IMR-90 (cell line): ENCODE results near the gene GPSM3. TPM values are rescaled to one million over a fixed set of nuclear protein-coding genes. Genes with fewer than 3 reads are reported as not detected.

Experiments
- ATAC-seq: fragments of 200-7000 bp; cut with Tn5 transposase; 2 replicates; pipeline ENCODE4 v1.9.1; 2020; ENCODE audit warnings: low read depth, mild to moderate bottlenecking, moderate library complexity
- BruUV-seq: library from RNA; stranded (reverse); fragments of 400-500 nt; replicated peaks from 2 replicates; lab custom pipeline; 2021; lab: Mats Ljungman, UMichigan
- CTCF ChIA-PET: fragments of 300-600 bp; formaldehyde crosslinking; extraction: SDS; loops from one replicate; lab custom pipeline; 2021; ENCODE audit warnings: antibody characterized with exemption; lab: Yijun Ruan, JAX
- POLR2A ChIA-PET: fragments of 300-600 bp; sonication (Branson Sonifier 250); formaldehyde crosslinking; loops from one replicate; lab custom pipeline; 2022; ENCODE audit warnings: antibody characterized with exemption; ENCODE audit not compliant: unreplicated experiment; lab: Charles Lee
- DNase-seq: peaks from one replicate; pipeline ENCODE4 v3.0.0; 2013
- H2AFZ ChIP-seq: replicated peaks from 2 replicates; pipeline ENCODE3; 2013; ENCODE audit warnings: low read length, mild to moderate bottlenecking; ENCODE audit not compliant: poor library complexity
- H2AK5ac ChIP-seq: 2 replicates; pipeline ENCODE4 v1.6.1; 2013; ENCODE audit warnings: low read depth, low read length, inconsistent platforms
- H2AK9ac ChIP-seq: replicated peaks from 2 replicates; pipeline ENCODE3; 2013; ENCODE audit warnings: mild to moderate bottlenecking, low read depth, low read length, moderate library complexity; ENCODE audit not compliant: poor library complexity
- H2BK120ac ChIP-seq: 2 replicates; pipeline ENCODE4 v1.6.1; 2013; ENCODE audit warnings: low read depth, low read length, inconsistent platforms
- H2BK15ac ChIP-seq: 3 replicates; pipeline ENCODE4 v1.6.1; 2013; ENCODE audit warnings: low read depth, low read length, inconsistent platforms
- H2BK20ac ChIP-seq: 2 replicates; pipeline ENCODE4 v1.6.1; 2013; ENCODE audit warnings: low read depth, mild to moderate bottlenecking, inconsistent platforms, low read length, moderate library complexity
- H2BK5ac ChIP-seq: 2 replicates; pipeline ENCODE4 v1.6.1; 2013; ENCODE audit warnings: mild to moderate bottlenecking, low read depth, low read length, inconsistent platforms; ENCODE audit not compliant: poor library complexity, severe bottlenecking
- H3K14ac ChIP-seq: replicated peaks from 2 replicates; pipeline ENCODE4 v1.6.1; 2013; ENCODE audit warnings: low read depth, low read length, inconsistent platforms
- H3K18ac ChIP-seq: 2 replicates; pipeline ENCODE4 v1.6.1; 2013; ENCODE audit warnings: low read depth, low read length, control low read depth
- H3K23ac ChIP-seq: 2 replicates; pipeline ENCODE4 v1.6.1; 2013; ENCODE audit warnings: low read depth, low read length, inconsistent platforms
- H3K27ac ChIP-seq: 2 replicates; pipeline ENCODE4 v1.5.1; 2013; ENCODE audit warnings: mild to moderate bottlenecking, control low read depth, low read length; ENCODE audit not compliant: insufficient read depth
- H3K27me3 ChIP-seq: 2 replicates; pipeline ENCODE4 v1.6.1; 2013; ENCODE audit warnings: low read length; ENCODE audit not compliant: control insufficient read depth, insufficient read depth
- H3K36me3 ChIP-seq: 2 replicates; pipeline ENCODE4 v1.6.1; 2013; ENCODE audit warnings: low read length, mixed read lengths; ENCODE audit not compliant: control insufficient read depth, insufficient read depth
- H3K4ac ChIP-seq: 2 replicates; pipeline ENCODE4 v1.6.1; 2013; ENCODE audit warnings: low read depth, low read length, inconsistent platforms
- H3K4me1 ChIP-seq: 2 replicates; pipeline ENCODE4 v1.6.1; 2013; ENCODE audit warnings: low read length, mixed read lengths; ENCODE audit not compliant: control insufficient read depth, insufficient read depth
- H3K4me2 ChIP-seq: 2 replicates; pipeline ENCODE4 v1.6.1; 2013; ENCODE audit warnings: low read depth, mild to moderate bottlenecking, control low read depth, low read length, moderate library complexity
- H3K4me3 ChIP-seq: 2 replicates; pipeline ENCODE4 v1.5.1; 2013; ENCODE audit warnings: low read depth, mild to moderate bottlenecking, control low read depth, low read length, moderate library complexity; ENCODE audit not compliant: insufficient read depth
- H3K56ac ChIP-seq: 2 replicates; pipeline ENCODE4 v1.6.1; 2013; ENCODE audit warnings: low read length, inconsistent platforms; ENCODE audit not compliant: insufficient read depth; ENCODE audit errors: extremely low read depth
- H3K79me1 ChIP-seq, 2 experiments: 2 replicates each; pipeline ENCODE4 v1.6.1; 2013; ENCODE audit warnings: low read length in 2 of 2, inconsistent platforms in 1 of 2, low read depth in 1 of 2
- H3K9ac ChIP-seq: 2 replicates; pipeline ENCODE4 v1.6.1; 2013; ENCODE audit warnings: low read depth, low read length, control low read depth
- H3K9me1 ChIP-seq: 2 replicates; pipeline ENCODE4 v1.6.1; 2013; ENCODE audit warnings: low read length, inconsistent platforms; ENCODE audit not compliant: insufficient read depth
- H3K9me3 ChIP-seq: 2 replicates; pipeline ENCODE4 v1.6.1; 2013; ENCODE audit warnings: low read length; ENCODE audit not compliant: control insufficient read depth, insufficient read depth
- H4K20me1 ChIP-seq: 2 replicates; pipeline ENCODE4 v1.6.1; 2013; ENCODE audit warnings: low read length, inconsistent platforms; ENCODE audit not compliant: insufficient read depth
- H4K5ac ChIP-seq: 2 replicates; pipeline ENCODE4 v1.6.1; 2013; ENCODE audit warnings: mild to moderate bottlenecking, low read depth, low read length, control low read depth
- H4K8ac ChIP-seq, 2 experiments: 2 replicates each; pipeline ENCODE4 v1.6.1; 2013; ENCODE audit warnings: low read depth in 2 of 2, low read length in 2 of 2, control low read depth in 1 of 2, inconsistent platforms in 1 of 2
- H4K91ac ChIP-seq: 2 replicates; pipeline ENCODE4 v1.6.1; 2013; ENCODE audit warnings: low read depth, low read length, inconsistent platforms; ENCODE audit not compliant: insufficient read depth
- BHLHE40 ChIP-seq: fragments of 150-350 bp; IDR thresholded peaks from 2 replicates; pipeline ENCODE4 v1.6.1; 2016; ENCODE audit warnings: mild to moderate bottlenecking, low read depth, low read length
- CEBPB ChIP-seq: IDR thresholded peaks from 2 replicates; pipeline ENCODE4 v1.6.1; 2012; ENCODE audit warnings: low read depth, low read length, improper control_type of control experiment
- CHD1 ChIP-seq: IDR thresholded peaks from 2 replicates; pipeline ENCODE4 v1.6.1; 2012; ENCODE audit warnings: low read depth, low read length, improper control_type of control experiment
- CTCF ChIP-seq: conservative IDR thresholded peaks from 2 replicates; pipeline ENCODE4 v1.5.1; 2012; ENCODE audit warnings: mild to moderate bottlenecking, low read depth, low read length, improper control_type of control experiment
- ELK1 ChIP-seq: fragments of 150-350 bp; IDR thresholded peaks from 2 replicates; pipeline ENCODE4 v1.6.1; 2016; ENCODE audit warnings: low read depth, mild to moderate bottlenecking, low read length, moderate library complexity, borderline replicate concordance
- FOS ChIP-seq: fragments of 150-350 bp; IDR thresholded peaks from 2 replicates; pipeline ENCODE4 v1.6.1; 2016; ENCODE audit warnings: low read depth, low read length
- MAFK ChIP-seq: IDR thresholded peaks from 2 replicates; pipeline ENCODE4 v1.6.1; 2012; ENCODE audit warnings: low read depth, low read length, improper control_type of control experiment
- MAZ ChIP-seq: IDR thresholded peaks from 2 replicates; pipeline ENCODE4 v1.6.1; 2012; ENCODE audit warnings: low read depth, mild to moderate bottlenecking, low read length, improper control_type of control experiment, moderate library complexity, borderline replicate concordance
- MXI1 ChIP-seq: IDR thresholded peaks from 2 replicates; pipeline ENCODE4 v1.6.1; 2012; ENCODE audit warnings: low read depth, mild to moderate bottlenecking, low read length, moderate library complexity, borderline replicate concordance
- NFE2L2 ChIP-seq: fragments of 150-350 bp; IDR thresholded peaks from 2 replicates; pipeline ENCODE4 v1.6.1; 2016; ENCODE audit warnings: low read depth, mild to moderate bottlenecking, low read length
- RAD21 ChIP-seq: IDR thresholded peaks from 2 replicates; pipeline ENCODE4 v1.6.1; 2012; ENCODE audit warnings: low read length, improper control_type of control experiment
- RCOR1 ChIP-seq: IDR thresholded peaks from 2 replicates; pipeline ENCODE4 v1.6.1; 2012; ENCODE audit warnings: mild to moderate bottlenecking, low read length, improper control_type of control experiment; ENCODE audit not compliant: insufficient replicate concordance
- SMC3 ChIP-seq: fragments of 150-350 bp; IDR thresholded peaks from 2 replicates; pipeline ENCODE4 v1.6.1; 2016; ENCODE audit warnings: low read depth, mild to moderate bottlenecking, antibody characterized with exemption, low read length, moderate library complexity
- USF2 ChIP-seq: fragments of 150-350 bp; IDR thresholded peaks from 2 replicates; pipeline ENCODE4 v1.6.1; 2017; ENCODE audit warnings: mild to moderate bottlenecking, antibody characterized with exemption, low read length, low read depth
- WGBS, 2 experiments: methylation state at CpG; one replicate each; pipeline versions ENCODE4 v1.1.5 to v1.1.7; 2013; ENCODE audit warnings: missing lambda C conversion rate in 2 of 2; ENCODE audit not compliant: insufficient read length in 1 of 2; ENCODE audit errors: extremely low coverage in 2 of 2; 5-methylcytosine and 5-hydroxymethylcytosine counted together
- dilution Hi-C: fragments of 300-500 bp; cut with HindIII; formaldehyde crosslinking; loops from one replicate; pipeline ENCODE4 v1.14.3; 2018; ENCODE audit warnings: low sequenced_read_pairs; ENCODE audit not compliant: unreplicated experiment
- in situ Hi-C: fragments of 300-500 bp; cut with MboI; formaldehyde crosslinking; loops from 3 replicates; pipeline ENCODE4 v1.14.3; 2019; ENCODE audit warnings: low sequenced_read_pairs, inconsistent platforms, mixed read lengths
- intact Hi-C: fragments of 100-400 bp; cut with micrococcal nuclease; formaldehyde crosslinking; loops from 2 replicates; pipeline ENCODE4 v1.10.0; 2022
- polyA plus RNA-seq, 3 experiments: library from polyadenylated mRNA; depleted of rRNA; stranded (reverse); fragments of >200 nt; gene quantifications; 2 replicates each; pipeline ENCODE4 v1.2.3, GENCODE V29; 2012; ENCODE audit warnings: low replicate concordance in 1 of 3
- total RNA-seq: library from RNA; depleted of rRNA; stranded (reverse); fragments of >200 nt; gene quantifications from 2 replicates; pipeline ENCODE4 v1.2.3, GENCODE V29; 2012

GPSM3 gene
- total and polyA plus RNA-seq, 2 of the 4 experiments (the other 2 are of a cell fraction): 3.0 to 9.8 TPM

GRCh38 chr6:32148289-32149091 is 44.0 kb downstream of the GPSM3 start:
- Histone ChIP-seq H3K4me2 (no peak overlapping the region), H3K56ac (no peak overlapping the region), H2BK15ac (no peak overlapping the region), H2AFZ (no peak overlapping the region), H2BK120ac (no peak overlapping the region), H4K8ac (no peak overlapping the region), H3K4ac (no peak overlapping the region), H3K9me1 (0 out of 2 replicates have a peak, but pooled peaks cover 4% of the 10 kb centered on the region), H3K27me3 (peaks cover 27% of the 10 kb centered on the region), H4K91ac (no peak overlapping the region), H4K20me1 (no peaks in the 10 kb centered on the region), H3K14ac (no peak overlapping the region), H3K18ac (no peak overlapping the region), H3K4me1 (peaks cover 19% of the 10 kb centered on the region), H2AK9ac (no peak overlapping the region), H3K79me1 (peaks cover 0 to 11% of the 10 kb centered on the region in 2 experiments; a peak in 1 of 4 replicates), H3K9ac (no peak overlapping the region), H4K5ac (no peak overlapping the region), H3K27ac (no peak overlapping the region), H3K9me3 (peaks cover 2% of the 10 kb centered on the region; the same call in 1 of the 2 replicates), H3K36me3 (peaks cover 2% of the 10 kb centered on the region; the same call in 1 of the 2 replicates), H3K23ac (no peak overlapping the region), H2BK20ac (no peak overlapping the region), H3K4me3 (no peak overlapping the region), H2AK5ac (no peak overlapping the region), H2BK5ac (no peak overlapping the region)
- WGBS, 2 experiments: 45% methylated on average over 18 of the region's 39 CpGs; no CpG with 5 or more reads in 1 of the 2 experiments
- intact Hi-C loops: no loop called here
- dilution Hi-C loops: no loop called here
- ChIA-PET CTCF (interaction anchor here (1.3 kb wide), 1 partner anchor 12 kb away, joined by 5 read pairs; no protein-coding TSS in a partner anchor), POLR2A (no interaction called here)
- DNase-seq (no peak), ATAC-seq (no peak)
- in situ Hi-C loops: no loop called here
- TF ChIP-seq ELK1 (no peak), BHLHE40 (no peak), CTCF (no peak), MAZ (no peak), MXI1 (no peak), NFE2L2 (no peak), SMC3 (no peak), FOS (no peak), RCOR1 (no peak), CEBPB (no peak), USF2 (no peak), MAFK (no peak), RAD21 (no peak), CHD1 (no peak)
- no TSS peak for BruUV-seq
